ENCODE measurements around the gene TTYH3.

DNA sequence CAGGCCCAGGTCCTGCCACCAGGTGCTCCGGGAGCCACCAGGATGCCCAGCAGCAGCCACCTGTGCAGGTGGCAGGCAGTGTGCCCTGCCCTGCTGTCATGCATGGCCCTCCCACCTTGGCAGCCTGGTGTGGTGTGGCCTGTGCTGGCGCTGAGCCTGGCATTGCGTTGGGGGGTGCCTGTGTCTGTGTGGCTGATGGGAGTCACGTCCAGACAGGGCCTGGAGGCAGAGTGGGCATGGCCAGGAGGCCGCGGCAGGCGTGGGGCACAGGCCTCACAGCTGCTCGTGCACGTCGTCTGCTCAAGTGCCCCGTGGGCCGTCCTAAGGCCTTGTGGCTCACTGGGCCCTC, 8.7 kb downstream of the TTYH3 start:
- TF ChIP-seq POLR2AphosphoS5 (IDR thresholded peaks at IDR 0.05; ENCODE audit: borderline replicate concordance, low read depth, low read length) = no peak
- TF ChIP-seq EZH2 (IDR thresholded peaks at IDR 0.05) = no peak

All from SK-N-MC (cell line).